T-helper 2 cell treated with Interferon-gamma antibody and Interleukin-4, amounts not matched to agents 5 μg/mL and 100 μg/mL, for 36 hours (primary cell): ENCODE measurements around the gene SLC51A.
"Not testable (repeated sequence)": the region's sequence is repeated elsewhere in the genome, so short reads cannot be mapped to it uniquely, and the experiment has no call there.

Experiments
- DNase-seq: peaks from one replicate; pipeline ENCODE4 v3.0.0; 2021; ENCODE audit warnings: low spot score
- H3K27ac Mint-ChIP-seq: one replicate; pipeline ENCODE4 v1.8.0; 2021; ENCODE audit warnings: mild to moderate bottlenecking, mixed read lengths
- H3K27me3 Mint-ChIP-seq: one replicate; pipeline ENCODE4 v1.8.0; 2021; ENCODE audit warnings: low read depth, mixed read lengths
- H3K36me3 Mint-ChIP-seq: one replicate; pipeline ENCODE4 v1.8.0; 2021; ENCODE audit warnings: low read depth, mixed read lengths
- H3K4me1 Mint-ChIP-seq: one replicate; pipeline ENCODE4 v1.8.0; 2021; ENCODE audit warnings: low read depth, mixed read lengths
- H3K4me3 Mint-ChIP-seq: one replicate; pipeline ENCODE4 v1.8.0; 2022; ENCODE audit warnings: mild to moderate bottlenecking, moderate library complexity, mixed read lengths
- H3K9me3 Mint-ChIP-seq: one replicate; pipeline ENCODE4 v1.8.0; 2021; ENCODE audit warnings: mixed read lengths

Gene SLC51A

DNA sequence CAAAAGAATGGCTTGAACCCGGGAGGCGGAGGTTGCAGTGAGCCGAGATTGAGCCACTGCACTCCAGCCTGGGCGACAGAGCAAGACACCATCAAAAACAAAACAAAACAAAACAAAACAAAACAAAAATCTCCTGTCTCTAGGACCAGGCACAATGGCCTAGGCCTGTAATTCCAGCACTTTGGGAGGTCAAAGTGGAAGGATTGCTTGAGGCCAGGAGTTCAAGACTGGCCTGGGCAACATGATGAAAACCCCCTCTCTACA, 32.2 kb upstream of the SLC51A start:
- Mint-ChIP-seq H3K4me1 (peaks cover 53% of the 10 kb centered on the region), H3K27ac (peak overlapping the region; percentile 96)
- H3K4me3 Mint-ChIP-seq, H3K9me3 Mint-ChIP-seq, H3K27me3 Mint-ChIP-seq, DNase-seq, H3K36me3 Mint-ChIP-seq: not testable (repeated sequence)

DNA sequence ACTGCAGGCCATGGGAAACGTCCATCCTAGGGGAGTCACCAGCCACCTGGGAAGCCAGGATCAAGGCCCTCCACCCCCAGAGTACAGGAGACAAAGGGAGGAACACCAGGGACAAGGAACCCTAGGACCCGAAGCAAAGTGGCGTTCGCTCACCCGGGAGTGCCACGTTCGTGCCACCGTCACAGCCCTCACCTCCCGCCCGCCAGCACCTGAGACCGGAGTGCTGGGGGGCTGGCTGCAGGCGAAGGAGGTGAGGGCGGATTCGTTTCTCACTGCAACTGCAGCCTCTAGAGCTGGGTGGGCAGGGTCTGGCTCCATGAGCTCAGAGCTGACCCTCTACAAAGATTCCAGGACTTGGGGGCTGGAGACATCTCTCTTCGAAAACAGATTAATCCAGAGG, 31.5 kb upstream of the SLC51A start:
- no peaks in the 10 kb centered on the region for H3K9me3 Mint-ChIP-seq
- no peak for DNase-seq
- peaks cover 51% of the 10 kb centered on the region for H3K4me1 Mint-ChIP-seq
- H3K27me3 Mint-ChIP-seq: no peaks in the 10 kb centered on the region
- H3K4me3 Mint-ChIP-seq: no peak overlapping the region
- peak overlapping the region; percentile 60 for H3K27ac Mint-ChIP-seq
- no peaks in the 10 kb centered on the region for H3K36me3 Mint-ChIP-seq

GRCh38 chr3:196186651-196187573, 29.4 kb upstream of the SLC51A start:
- Mint-ChIP-seq H3K9me3 (no peaks in the 10 kb centered on the region), H3K27ac (peak overlapping the region; percentile 77), H3K4me3 (peak overlapping the region; percentile 54), H3K27me3 (no peaks in the 10 kb centered on the region), H3K36me3 (no peaks in the 10 kb centered on the region), H3K4me1 (peaks cover 44% of the 10 kb centered on the region)
- no peak for DNase-seq

DNA sequence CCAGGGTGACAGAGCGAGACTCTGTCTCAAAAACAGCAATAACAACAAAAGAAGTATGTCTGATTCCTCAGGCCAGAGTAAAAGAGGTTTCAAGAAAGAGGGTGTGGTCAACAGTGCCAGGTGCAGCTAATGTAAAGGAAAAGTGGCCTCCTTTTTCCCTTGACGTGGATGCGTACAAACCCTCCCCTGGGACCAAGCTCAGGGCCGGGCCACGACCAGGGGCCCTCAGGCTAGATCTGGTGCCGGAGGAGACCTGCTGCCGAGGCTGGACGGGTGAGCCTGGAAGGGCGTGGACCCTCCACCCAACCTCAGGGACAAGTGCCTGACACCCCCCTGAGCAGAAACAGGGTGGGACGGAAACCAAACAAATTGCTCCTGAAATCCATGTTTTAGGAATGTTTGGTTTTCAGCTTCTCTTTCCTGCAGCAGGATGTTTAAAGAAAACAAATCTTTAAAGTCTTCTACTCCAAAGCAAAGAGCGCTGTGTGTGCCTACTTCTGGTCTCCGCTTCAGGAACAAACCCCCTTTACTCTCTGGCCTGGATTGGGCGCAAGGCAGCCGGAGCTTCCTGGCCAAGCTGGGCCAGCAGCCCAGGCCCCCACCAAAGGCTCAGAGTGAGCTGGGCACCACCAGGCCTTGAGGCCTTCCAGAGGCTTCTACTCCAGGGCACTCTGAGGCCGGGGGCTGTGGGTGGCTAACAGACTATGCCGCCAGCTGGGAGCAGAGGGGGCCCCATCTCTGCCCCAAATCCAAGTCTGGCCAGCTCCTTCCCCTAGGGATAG, 26.6 kb upstream of the SLC51A start:
- no peak overlapping the region for H3K4me3 Mint-ChIP-seq
- no peaks in the 10 kb centered on the region for H3K27me3 Mint-ChIP-seq

GRCh38 chr3:196192036-196192523, 24.3 kb upstream of the SLC51A start:
- Mint-ChIP-seq H3K4me1 (peaks cover 30% of the 10 kb centered on the region), H3K36me3 (no peaks in the 10 kb centered on the region), H3K9me3 (no peaks in the 10 kb centered on the region), H3K27me3 (no peaks in the 10 kb centered on the region), H3K27ac (peak overlapping the region; percentile 94), H3K4me3 (peak overlapping the region; percentile 50)
- peak; percentile 32 for DNase-seq

More for the DNA sequence above, 26.6 kb upstream of the SLC51A start:
- Mint-ChIP-seq H3K9me3 (no peaks in the 10 kb centered on the region), H3K4me1 (peaks cover 42% of the 10 kb centered on the region), H3K27ac (no peak overlapping the region), H3K36me3 (no peaks in the 10 kb centered on the region)
- DNase-seq: no peak

GRCh38 chr3:196192524-196193051, 23.7 kb upstream of the SLC51A start:
- peak overlapping the region; percentile 50 for H3K4me3 Mint-ChIP-seq
- peaks cover 28% of the 10 kb centered on the region for H3K4me1 Mint-ChIP-seq
- no peaks in the 10 kb centered on the region for H3K9me3 Mint-ChIP-seq
- peak overlapping the region; percentile 94 for H3K27ac Mint-ChIP-seq
- no peaks in the 10 kb centered on the region for H3K36me3 Mint-ChIP-seq
- no peak for DNase-seq
- H3K27me3 Mint-ChIP-seq: no peaks in the 10 kb centered on the region

GRCh38 chr3:196193133-196193735, 23.1 kb upstream of the SLC51A start:
- Mint-ChIP-seq H3K4me1 (peaks cover 28% of the 10 kb centered on the region), H3K4me3 (peak overlapping the region; percentile 29), H3K9me3 (no peaks in the 10 kb centered on the region), H3K27me3 (no peaks in the 10 kb centered on the region), H3K36me3 (no peaks in the 10 kb centered on the region), H3K27ac (peak overlapping the region; percentile 94)
- DNase-seq: no peak

DNA sequence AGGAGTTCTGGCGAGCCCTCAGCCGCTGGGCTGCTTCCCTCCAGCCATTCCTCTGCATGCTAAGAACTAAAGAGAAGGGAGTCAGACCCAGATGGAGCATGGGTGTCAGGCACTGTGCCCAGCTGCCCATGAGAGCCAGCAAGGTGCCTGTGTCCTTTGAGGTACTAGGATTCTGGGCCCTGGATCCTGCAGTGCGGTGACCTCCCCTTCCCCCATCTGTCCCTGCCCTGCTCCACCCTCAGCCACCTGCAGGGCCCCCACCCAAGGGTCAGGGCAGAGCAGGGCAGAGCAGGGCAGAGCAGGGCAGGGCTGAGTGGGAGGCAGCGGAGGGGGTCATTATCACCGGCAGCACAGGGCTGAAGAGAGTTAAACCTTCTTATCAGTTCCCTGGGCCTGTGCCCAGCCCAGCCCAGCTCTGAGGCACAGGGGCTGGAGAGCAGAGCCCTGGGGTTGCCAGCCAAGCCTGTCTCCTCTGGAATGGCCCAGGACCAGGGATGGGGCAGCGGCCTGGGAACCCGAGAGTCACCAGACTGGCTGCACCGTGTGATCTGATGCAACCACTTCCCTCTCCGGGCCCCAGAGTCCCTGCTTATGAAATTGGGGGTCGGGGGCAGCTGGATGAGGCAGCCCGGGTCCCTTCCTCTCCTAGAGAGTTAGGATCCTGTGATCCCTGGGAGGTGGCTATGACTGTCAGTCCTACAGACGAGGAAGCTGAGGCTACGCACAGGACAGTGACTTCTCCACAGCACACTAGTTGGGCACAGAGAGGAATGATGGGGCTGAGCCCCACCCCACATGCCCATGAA, 22.4 kb upstream of the SLC51A start:
- Mint-ChIP-seq H3K4me3 (no peak overlapping the region), H3K36me3 (no peaks in the 10 kb centered on the region), H3K9me3 (no peaks in the 10 kb centered on the region), H3K4me1 (peaks cover 28% of the 10 kb centered on the region), H3K27me3 (no peaks in the 10 kb centered on the region), H3K27ac (peak overlapping the region; percentile 94)
- DNase-seq: no peak

DNA sequence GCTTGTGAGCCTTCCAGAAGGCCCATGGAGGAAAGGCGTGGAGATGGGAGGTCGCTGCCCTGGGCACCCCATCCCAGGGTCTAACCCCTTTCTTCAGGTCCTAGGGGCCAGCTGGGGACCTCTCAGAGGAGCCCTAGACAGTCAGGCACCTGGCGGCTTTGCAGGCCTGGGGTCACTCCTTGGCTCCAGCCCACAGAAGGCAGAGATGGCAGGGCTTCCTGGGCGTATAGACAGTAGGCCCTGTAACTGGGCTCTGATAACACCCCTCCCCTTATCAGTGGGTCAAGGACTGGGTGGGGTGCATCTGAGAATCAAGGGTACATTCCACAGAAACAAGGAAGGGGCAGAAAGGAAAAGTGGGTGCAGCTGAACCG, 21.8 kb upstream of the SLC51A start:
- no peaks in the 10 kb centered on the region for H3K9me3 Mint-ChIP-seq
- peaks cover 25% of the 10 kb centered on the region for H3K4me1 Mint-ChIP-seq
- no peak for DNase-seq
- peak overlapping the region; percentile 63 for H3K27ac Mint-ChIP-seq
- H3K4me3 Mint-ChIP-seq: no peak overlapping the region
- no peaks in the 10 kb centered on the region for H3K27me3 Mint-ChIP-seq
- no peaks in the 10 kb centered on the region for H3K36me3 Mint-ChIP-seq

DNA sequence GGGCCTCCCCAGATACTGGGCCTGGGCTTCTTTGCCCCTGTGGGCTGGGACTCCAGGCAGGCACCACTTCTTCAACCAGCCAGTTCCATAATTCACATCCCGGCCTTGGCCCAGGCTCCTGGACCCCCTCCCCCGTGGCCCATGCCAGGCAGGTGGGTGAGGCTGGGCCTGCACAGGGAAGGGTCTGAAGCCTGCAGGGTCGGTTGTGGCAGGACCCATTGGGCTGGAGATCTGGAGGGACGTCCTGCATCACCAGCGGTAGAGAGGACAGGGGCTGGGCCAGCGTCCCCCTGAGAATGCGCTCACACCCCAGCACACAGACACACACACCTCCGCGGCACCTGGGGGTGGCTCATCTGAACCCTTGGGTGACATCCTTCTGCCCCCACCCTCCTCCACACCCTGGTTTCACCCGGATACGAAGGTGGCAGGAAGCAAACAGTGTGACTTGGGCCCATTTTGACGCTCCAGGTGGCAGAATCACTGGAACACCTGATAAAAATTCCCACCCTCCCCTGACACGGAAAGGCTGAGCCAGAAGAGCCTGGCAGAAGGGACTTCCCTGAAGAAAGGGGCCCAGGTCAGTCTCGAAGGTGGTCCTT, 20.6 kb upstream of the SLC51A start:
- DNase-seq: no peak

DNA sequence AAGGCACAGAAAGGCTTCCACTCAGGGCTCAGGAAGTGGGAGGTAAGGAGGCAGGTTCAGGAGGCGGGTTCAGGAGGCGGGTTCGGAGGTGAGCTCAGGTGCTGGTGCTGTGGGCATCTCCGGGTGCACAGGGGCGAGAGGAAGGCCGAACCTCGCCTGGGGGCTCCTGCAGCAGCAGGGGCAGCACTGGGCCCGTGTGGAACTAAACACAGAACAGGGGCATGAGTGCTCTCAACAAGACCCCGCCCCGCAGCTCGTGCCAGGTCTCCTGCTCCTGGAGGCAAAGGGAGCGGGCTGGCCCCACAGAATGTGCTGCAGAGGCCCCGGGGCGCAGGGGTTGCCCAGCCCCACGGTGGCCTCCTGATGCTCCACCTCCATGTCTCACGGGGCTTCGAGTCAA, 18.8 kb upstream of the SLC51A start:
- H3K4me3 Mint-ChIP-seq: no peak overlapping the region
- no peak for DNase-seq
- no peak overlapping the region for H3K27ac Mint-ChIP-seq
- H3K27me3 Mint-ChIP-seq: peaks cover under 1% of the 10 kb centered on the region
- no peaks in the 10 kb centered on the region for H3K36me3 Mint-ChIP-seq
- no peaks in the 10 kb centered on the region for H3K9me3 Mint-ChIP-seq
- peaks cover 13% of the 10 kb centered on the region for H3K4me1 Mint-ChIP-seq

More for the DNA sequence above, 20.6 kb upstream of the SLC51A start:
- H3K27ac Mint-ChIP-seq: no peak overlapping the region
- H3K4me3 Mint-ChIP-seq: no peak overlapping the region
- H3K4me1 Mint-ChIP-seq: peaks cover 20% of the 10 kb centered on the region
- H3K9me3 Mint-ChIP-seq: no peaks in the 10 kb centered on the region
- no peaks in the 10 kb centered on the region for H3K36me3 Mint-ChIP-seq
- no peaks in the 10 kb centered on the region for H3K27me3 Mint-ChIP-seq

DNA sequence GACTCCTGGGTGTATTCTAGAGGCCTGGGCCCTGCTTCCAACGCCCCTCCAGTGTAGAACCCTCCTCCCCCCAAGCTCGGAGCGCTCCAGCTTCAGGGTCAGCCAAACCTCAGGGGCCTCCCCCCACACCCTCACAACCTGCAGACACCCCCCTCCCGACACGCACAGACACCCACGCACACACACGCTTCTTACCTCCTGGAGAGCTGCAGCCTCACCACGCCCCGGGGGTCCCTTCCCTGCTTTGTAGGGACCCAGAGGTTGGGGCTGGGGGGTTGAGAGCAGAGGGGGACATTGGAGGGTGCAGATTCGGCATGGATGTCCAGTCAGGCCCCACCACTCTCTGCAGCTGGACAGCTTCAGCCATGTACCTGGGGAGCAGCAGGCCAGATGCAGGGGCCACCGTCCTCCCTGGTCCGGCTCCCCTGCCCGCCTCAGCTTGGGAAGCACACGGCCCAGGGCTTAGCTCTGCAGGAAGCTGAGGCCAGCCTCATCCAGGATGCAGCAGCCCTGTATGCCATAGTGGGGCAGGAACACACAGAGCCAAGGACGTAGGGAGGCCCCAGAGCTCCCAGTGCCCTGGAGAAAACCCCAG, 18.2 kb upstream of the SLC51A start:
- Mint-ChIP-seq H3K36me3 (no peaks in the 10 kb centered on the region), H3K9me3 (no peaks in the 10 kb centered on the region), H3K27me3 (peaks cover 3% of the 10 kb centered on the region), H3K4me1 (peaks cover 7% of the 10 kb centered on the region), H3K4me3 (no peak overlapping the region), H3K27ac (no peak overlapping the region)
- DNase-seq: no peak
